ENCODE results near the gene STARD3.
"Not testable (repeated sequence)": the region's sequence is repeated elsewhere in the genome, so short reads cannot be mapped to it uniquely, and the experiment has no call there.

STARD3 gene
- 29.1 to 116 (median 58.2) reads per million in 18 experiments for total RNA-seq

DNA sequence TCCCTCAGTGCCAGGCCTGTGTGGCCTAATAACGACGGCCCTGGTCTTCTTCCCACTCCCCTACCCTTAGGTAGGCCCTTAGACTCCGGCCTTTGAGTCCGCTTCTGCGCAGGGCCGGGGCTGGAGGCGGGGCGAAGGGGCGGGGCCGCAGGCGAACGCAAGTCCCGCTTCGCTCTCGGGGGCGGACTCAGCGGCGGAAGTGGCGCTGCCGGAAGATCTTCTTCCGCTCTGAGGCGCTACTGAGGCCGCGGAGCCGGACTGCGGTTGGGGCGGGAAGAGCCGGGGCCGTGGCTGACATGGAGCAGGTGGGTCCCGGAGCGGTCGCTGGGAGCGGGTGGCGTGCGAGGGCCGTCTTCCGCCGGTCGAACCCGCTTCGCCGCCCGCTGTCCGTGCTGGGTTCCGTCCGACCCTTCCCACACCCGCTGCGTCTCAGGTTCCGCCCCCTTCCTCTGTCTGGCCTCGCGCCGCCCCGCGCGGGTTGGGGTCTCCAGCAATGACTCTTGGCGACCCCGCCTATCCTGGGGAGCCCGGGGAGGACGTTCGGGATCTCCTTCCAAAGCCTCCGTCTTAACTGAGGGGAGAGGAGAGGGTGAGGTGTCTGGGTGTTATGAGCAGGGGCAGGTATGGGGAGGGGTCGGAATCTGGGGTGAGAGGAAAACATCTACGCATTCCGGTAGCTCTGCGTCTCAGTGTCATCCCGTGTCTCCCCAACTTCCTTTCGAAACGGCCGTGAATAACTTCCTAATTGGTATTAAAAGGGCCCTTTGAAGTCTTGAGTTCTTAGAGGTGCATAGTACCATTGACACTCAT lies at the start of gene STARD3:
STARD3 (plus strand) TSS at position 218 of the 810 bp plus-strand sequence. CDS start 16,388 bp downstream, outside the sequence.
- DNase-seq: peak; percentile 81 to 93

DNA sequence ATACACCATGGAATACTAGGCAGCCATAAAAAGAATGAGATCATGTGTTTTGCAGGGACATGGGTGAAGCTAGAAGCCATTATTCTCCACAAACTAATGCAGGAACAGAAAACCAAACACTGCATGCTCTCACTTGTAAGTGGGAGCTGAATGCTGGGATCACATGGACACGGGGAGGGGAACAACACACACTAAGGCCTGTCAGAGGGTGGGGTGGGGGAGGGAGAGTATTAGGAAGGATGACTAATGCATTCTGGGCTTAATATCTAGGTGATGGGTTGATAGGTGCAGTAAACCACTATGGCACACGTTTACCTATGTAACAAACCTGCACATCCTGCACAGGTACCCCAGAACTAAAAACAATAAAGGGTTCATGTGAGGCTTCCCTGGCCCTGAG lies 46.8 kb upstream of the STARD3 start:
- not testable (repeated sequence) for DNase-seq

DNA sequence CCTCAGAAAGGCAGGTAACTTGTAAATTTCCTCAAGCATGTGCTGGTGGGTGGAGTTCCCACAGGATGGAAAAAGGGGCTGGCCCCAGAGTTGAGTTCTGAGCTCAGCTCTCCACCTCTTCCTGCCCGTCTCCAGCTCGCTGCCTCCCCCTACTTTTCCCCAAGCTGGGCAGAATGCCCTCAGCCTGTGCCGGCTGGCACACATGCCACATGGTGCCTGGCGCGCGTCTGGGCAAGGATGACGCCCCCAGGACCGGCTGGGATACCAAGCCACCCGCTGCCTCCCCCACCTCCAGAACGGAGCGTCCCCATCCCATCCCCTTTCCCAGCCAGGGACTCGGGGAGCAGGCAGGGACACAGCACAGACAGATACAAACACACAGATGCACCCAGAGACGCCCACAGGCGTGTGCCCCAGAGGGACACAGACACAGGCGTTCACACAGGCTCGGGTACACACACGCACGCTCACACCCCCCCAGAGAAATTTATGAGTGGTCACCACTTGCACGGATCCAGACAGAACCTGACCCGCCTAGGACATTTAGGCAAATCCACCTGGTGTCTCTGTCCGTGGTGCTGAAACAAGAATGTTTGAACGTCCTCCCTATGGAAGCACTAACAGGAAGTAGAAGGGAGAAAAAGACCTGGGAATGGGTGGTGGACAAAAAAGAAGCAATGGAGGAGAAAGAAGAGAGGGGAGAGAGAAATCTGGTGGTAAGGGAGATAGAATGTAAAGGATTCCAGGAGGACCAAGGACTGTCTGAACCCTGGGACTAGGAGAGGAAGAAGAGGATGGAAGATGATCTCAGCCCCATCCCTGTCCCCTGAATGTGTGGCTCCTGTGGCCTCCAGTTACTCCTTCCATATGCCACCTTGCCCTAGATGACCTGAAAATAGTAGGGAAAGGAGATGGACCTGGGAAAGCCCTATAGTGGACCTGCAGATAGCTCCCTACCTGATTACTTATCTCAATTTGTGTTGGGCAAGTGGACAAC lies 44.7 kb upstream of the STARD3 start:
- DNase-seq: peak in 1 of 2 donors; percentile 24

DNA sequence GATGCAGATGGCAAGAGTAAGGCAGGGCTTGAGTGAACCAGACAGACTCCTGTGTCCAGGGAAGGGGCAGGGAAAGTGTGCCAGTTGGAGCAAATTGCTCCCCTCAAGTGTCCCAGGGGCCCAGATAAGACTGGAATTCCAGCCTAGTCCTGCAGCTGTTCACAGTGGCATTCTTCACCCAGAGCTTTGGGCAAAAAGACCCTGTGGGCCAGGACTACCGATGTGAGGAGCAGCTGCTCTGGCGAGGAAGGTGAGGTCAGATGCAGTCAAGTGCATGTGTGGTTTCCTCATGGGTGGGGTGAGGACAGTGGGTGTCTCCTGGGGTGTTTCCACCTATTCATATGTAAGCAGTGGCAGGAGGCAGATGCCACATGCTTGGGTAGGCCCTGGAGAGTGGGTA lies 43.6 kb upstream of the STARD3 start:
- DNase-seq: no peak

DNA sequence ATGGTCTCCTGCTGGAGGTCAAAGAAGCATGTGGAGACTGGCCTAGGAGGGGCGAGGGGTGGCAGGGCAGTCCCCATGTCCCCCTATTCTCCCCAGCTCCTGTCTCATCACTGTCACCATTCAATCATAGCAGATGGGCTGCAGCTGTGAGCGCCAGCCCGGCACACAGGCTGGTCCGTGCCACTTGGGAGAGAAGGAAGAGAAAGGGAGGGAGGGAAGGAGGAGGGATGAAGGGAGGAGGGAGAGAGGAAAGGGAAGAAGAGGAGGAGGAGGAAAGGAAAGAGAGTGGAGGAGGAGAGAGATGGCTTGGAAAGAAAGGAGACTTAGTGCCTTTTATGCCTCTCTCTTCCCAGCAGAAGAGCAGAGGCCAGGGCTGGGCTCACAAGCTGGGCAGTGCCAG lies 41.6 kb upstream of the STARD3 start:
- no peak for DNase-seq

DNA sequence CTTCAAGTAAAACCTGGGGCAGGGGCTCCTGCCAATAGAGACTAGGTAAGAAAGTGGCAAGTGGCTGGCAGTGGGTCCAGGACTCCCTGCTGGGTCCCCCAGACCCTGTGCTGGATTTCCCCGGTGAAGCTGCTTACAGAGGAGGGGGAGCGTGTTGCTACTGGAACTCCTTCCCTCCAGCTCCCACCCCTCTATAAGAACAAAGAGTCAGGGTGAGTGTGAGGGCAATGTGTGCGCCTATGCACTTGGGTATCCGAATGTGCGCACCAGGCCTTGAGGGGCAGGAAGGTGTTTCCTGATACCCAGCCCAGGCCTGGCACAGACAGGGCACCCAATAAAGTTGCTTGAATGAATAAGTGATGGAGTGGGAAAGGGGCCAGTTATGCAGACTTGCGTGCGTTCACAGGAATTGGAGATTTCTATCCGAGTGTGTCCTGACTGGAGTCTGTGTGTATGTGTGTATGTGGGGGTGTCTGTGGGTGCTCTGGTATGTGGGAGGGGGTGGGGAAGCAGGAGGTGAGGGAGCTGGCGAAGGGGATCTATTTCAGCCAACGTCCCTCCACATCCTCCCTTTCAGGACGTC lies 40.9 kb upstream of the STARD3 start:
- DNase-seq: no peak

DNA sequence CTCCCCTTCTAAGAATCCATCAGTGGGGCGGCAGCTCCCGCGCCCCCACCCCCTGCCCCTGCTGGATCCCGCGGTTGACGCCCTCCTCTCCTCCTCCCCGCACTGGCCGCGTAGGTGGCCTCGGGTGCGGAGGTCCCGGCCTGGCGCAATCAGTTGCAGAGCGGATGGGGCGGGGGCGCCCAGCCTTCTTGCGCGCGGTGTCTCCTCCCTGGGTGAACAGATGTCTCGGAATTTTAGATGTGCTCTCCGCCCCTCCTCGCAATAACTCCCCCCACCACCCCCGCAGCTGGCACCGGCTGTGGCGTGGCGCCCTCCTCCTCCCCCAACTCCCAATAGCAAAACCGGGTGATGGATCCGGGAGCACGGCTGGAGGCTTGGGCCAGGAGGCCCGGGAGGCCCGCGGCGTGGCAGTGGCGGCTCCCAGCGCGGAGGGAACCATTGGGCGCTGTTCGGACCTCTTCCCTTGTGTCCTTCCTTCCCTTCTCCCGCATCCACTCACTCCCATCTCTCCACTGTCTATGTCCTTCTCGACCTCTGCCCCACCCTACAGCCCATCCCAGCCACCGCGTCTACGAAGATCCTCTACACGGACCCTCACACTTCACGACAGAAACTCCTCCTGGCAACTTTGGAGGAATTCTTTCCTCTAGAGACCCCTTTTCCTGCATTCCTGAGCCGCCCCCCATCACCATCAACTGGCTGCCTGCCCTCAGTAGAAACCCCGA lies 40.2 kb upstream of the STARD3 start:
- no peak for DNase-seq

DNA sequence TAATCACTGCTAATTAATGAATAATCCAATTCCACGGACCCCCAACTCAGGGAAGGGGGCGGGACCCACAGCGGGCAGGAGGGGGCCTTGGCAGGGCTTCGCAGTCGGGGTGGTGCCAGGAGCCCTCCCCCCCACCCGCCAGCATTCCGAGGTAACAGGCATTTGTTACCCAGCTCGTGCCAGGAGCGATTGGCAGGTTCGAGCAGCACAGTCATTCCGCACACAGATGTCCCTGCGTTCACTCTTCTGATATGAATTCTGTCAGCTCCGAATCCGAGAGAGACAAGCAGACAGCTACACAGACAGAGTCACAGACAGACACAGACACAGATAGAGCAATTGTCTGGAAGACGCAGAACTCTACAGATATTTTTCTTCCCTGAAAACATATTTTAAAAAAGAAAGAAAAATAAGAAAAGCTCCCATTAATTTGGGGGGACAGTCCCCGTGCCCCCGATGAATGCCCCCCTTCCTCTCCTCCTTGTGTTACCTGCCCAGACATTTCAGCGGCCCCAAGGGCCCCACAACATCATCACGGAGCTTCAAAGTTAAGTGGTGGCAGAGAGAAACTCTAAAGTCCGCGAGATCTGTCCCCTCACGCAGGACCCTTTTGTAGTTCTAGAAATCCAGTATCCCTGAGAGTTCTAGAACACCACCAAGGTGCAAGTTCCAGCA lies 39.4 kb upstream of the STARD3 start:
- DNase-seq: no peak

DNA sequence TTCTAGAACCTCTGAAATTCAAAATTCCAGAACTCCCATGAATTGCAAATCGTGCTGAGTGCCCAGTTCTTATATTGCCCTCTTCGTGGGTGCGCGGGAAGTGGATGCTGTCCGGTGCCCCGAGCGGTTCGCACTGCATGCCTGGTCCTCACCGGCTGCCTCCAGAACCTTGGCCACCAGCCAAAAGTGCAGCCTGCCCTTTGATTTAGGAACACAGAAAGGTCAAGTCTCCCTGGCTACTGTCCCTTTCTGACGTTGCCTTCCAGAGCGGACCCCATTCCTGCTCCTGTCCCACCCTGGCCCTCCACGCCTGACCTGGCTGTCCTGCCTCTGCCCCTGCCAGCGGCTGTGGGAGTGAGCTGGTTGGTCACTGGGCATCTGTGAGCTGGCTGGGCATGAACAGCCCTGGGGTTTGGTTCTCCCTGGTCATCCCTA lies 38.9 kb upstream of the STARD3 start:
- DNase-seq: no peak

DNA sequence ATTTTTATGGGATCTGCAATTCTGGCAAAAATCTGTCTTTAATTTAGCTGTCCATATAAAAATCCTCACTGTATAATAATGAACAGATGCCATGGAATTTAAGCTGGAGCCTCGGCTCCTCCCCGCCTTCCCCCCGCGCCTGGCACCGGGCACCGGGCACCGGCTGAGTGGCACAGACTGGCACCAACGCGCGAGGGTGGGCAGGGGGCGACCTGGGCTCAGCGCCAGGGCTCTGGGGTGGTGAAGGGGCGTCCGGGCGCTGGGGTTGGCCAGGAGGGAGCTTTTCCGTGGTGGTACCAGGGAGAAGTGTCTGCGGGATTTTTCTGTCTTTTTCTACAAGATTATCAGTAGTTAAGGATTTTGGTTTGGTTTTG lies 38.3 kb upstream of the STARD3 start:
- DNase-seq: no peak

DNA sequence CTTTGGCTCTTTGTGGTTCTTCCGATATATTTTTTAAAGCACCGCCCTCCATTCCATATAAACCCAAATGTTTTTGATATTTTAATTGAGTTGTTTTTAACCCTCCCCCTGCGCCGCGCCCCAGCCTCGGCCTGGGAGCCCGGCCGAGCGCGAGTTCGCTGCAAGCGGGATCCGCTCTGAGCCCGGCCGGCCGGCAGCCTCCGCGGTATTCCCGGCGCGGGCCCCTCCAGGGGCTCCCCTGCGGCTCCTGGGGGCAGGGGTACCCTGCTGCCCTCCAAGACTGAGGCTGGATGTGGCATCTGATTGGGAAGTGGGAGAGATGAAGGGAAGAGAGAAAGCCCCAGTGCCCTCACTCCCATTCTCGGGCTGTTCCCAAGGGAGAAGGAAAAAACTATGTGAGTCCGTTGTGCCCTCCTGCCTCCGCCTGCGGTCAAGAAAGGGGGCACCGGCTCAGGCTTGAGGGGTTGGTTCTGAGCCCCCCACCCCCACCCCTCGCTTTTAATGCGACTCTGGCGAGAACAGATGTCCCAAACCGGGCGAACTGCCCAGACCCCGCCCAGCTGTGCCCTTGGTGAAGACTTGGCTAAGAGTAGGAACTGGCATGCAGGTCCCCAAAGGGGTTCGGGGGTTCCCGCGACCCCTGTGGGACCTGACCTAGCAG lies 37.8 kb upstream of the STARD3 start:
- no peak for DNase-seq

DNA sequence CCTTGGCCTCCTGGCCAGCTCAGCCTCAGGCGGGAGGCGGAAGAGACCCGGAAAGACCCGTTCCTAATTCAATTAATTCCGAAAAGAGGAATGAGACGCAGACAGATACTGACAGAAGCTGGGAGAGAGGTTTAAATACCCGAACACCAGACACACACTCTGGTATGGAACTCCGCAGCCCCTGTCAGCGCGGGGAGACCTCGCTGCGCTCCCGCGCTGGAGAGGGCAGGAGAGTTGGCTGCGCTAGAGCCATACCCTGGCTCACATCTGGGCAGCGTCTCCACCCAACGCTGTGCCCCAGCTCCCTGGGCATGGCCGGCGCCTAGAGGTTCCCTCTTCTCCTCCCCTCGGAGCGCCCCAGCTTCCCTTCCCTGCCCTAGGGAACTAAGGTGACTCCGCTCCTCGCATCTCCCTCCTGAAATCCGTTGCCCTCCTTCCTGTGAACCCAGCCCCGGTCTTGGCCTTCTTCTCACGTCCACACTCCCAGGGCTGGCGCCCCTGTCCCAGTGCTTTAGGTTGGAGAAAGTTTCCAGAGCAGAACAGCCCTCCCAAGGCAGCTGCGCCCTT lies 37.2 kb upstream of the STARD3 start:
- DNase-seq: peak in 1 of 2 donors; percentile 2

DNA sequence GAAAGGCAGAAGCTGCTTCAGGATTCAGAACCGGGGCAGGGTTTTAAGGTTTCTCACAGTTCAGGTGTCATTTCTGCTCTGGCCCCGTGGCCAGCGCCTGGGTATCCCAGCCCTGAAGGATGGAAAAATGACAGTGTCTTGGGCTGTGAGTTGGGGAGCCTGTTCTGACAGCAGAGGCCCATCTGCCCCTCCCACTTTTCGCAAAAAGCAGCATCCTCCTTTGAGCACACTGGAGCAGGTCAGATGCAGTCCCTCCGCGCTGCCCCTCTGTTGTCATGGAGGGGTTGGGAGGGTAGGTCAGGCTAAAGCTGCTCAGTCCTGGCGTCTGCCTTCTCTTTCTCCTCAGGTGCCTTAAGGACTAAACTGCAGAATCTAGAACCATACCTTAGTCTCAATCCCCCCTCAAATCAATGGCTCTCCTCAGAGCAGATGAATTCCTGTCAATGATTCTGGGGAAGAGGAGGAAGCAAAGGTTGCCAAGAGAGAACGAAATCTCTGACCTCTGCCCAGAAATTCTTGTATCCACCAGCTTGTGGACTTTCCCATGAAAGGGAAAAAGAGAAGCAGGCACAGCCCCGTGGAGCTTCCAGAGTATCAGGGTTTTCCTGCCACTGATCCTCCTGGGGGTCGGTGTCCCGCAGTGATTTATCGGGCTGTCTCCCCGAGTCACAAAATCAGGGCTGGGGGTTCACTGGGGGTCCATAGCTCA lies 36.5 kb upstream of the STARD3 start:
- no peak for DNase-seq

DNA sequence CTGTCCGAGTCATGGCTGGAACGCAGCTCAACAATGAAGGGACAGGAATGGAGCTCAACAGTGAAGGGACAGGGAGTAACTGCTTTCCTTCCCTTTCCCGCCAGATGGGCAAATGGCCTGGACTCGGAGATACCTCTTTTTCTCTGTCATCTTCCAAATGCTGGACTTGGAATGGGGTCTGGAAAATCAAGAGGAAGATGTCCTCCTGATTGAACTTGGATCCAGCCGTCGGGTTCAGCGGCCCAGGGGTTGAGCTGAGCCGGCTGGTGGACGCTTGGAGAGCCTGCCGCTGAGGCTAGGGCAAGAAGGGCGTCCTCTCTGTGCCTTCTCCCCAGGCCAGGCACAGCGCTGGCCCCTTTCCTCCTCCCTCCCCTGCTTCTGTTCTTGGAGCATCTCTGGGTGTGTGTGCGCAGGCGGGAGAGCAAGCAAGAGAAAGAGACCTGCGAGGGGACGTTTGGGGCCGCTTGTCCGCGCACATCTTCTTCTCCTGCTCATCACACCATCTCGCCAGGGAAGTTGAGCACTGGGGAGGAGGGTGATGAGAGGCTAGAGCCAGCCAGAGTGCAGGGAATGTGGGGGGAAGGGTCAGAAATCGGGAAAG lies 35.8 kb upstream of the STARD3 start:
- DNase-seq: no peak

DNA sequence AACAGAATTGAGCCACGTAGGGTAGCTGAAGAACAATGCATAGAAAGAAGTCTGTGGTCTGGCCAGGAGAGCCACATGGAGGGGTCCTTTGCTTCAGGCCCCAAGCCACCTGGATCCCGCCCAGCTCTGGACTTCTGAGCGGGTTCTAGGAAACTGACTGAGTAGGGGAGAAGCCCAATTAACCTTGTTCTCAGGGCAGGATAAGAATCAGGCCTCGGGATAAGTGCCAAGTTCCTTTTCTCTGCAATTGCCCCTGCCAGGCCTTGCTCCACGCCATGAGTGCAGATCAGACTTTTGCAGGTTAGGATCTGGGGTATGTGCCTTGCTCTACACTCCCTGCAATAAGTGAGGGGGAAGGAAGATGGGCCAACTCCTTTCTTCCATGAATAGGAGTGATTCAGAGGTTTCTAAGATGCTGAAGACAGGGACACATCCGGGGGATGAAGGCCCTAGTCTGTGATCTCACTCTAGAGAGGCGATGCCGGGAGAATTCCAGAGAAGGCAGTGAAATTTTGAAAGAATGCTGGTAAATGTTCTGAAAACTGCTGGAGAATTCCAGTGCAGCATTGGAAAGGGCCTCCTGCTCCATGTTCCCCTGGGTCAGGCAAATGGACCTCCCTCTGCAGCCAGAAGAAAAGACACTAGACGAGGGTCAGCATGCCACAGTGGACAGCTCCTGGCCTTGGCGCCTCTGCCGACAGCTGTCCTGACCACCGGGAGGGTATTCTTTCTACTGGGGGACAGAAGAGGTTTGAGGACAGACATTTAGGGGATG lies 35.0 kb upstream of the STARD3 start:
- no peak for DNase-seq

DNA sequence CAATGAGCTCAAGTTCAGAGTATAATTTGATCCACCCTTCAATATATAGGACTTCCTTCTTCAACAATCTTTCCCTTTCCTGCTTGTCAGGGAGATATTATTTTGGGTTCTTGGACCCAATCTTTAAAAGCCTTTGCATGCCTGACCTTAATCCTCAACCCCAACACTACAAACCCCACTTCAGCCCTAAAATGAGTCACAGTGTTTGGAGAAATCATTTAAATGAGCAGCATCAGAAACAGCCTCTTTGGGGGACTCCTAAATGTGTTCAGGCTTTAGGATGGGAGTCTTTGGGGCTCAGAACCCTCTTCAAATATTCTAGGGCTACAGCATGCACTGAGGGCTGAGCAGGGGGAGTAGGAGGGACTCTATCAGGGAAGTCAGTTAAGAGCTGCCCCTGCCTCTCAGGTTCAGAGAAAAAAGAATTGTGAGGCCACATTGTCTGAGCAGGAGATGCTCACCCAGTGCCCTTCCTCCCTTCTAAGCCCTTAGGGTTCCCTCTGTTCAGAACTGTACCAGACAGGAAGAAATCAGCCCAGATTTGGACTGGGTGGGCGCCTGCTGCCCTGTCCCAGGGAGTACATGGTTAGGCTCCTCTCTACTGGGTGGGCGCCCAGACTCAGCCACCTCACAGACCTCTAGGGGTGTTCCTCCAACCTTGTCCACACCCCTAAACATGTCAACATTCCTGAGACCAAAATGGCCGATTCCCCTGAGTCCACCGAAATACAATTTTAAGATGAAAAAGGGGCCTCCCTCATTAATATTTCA lies 34.2 kb upstream of the STARD3 start:
- no peak for DNase-seq

DNA sequence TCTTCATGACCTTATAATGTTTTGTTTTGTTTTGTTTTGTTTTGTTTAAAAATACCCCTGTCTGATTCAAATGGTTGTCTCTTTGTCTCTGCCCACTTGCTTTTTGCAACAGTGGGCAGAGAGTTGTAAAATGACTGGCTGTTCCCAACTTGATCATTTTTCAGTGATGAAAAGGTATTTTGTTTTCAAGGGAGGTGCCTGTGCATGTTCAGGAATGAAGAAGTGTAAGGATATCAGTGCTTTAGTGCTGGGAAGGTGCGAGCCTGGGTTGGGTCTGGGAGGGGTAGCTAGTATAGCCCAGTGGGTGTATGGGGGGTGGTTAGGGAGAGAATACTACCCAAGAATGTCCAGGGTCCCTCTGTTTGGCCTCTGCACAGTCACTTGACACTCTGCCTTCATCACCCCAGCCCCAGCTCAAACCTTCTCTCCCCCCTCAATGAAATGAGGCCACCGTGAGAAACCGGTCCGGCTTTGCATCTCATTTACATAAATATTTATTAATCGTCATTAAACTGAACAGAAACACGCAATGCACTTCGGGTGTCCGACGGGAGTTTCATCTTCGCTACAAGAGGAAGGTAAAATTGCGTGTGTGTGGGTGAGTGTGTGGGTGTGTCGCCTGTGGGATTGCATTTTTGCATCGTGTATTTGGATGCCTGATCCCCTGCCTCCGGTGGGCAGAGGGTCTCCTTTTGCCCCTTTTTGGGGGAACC lies 33.5 kb upstream of the STARD3 start:
- peak in 1 of 2 donors; percentile 9 for DNase-seq
